NB4 (cell line): Measurements from ENCODE around the gene SIGLEC9.

Experiments
- MAX ChIP-seq: IDR thresholded peaks from 2 replicates; pipeline ENCODE4 v1.6.1; 2011; ENCODE audit warnings: low read depth, low read length
- MYC ChIP-seq: IDR thresholded peaks from 2 replicates; pipeline ENCODE4 v1.6.1; 2011; ENCODE audit warnings: low read depth, low read length
- POLR2A ChIP-seq: IDR thresholded peaks from 2 replicates; pipeline ENCODE4 v1.6.1; 2011; ENCODE audit warnings: mild to moderate bottlenecking; ENCODE audit not compliant: insufficient read length; ENCODE audit errors: extremely low read depth
- TF ChIP-seq, protein P1 (sequence below): IDR thresholded peaks from one replicate; pipeline ENCODE4 v1.5.1; 2012; ENCODE audit warnings: low read depth, low read length

DNA sequence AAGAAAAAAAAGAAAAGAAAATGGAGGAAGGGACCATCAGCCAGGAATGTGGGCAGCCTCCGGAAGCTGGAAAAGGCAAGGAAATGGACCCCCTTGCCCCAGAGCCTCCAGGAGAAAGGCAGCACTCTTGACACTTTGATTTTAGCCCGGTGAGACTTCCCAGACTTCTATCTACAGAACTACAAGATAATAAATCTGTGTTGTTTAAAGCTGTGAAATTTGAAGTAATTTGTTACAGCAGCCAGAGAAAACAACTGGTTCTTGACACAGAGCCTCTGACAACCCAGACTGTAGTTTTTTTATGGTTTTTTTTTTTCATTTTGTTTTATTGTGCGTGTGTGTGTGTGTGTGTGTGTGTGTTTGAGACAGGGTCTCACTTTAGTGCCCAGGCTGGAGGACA is 24.1 kb upstream of the SIGLEC9 start:
- TF ChIP-seq, protein P1, sequence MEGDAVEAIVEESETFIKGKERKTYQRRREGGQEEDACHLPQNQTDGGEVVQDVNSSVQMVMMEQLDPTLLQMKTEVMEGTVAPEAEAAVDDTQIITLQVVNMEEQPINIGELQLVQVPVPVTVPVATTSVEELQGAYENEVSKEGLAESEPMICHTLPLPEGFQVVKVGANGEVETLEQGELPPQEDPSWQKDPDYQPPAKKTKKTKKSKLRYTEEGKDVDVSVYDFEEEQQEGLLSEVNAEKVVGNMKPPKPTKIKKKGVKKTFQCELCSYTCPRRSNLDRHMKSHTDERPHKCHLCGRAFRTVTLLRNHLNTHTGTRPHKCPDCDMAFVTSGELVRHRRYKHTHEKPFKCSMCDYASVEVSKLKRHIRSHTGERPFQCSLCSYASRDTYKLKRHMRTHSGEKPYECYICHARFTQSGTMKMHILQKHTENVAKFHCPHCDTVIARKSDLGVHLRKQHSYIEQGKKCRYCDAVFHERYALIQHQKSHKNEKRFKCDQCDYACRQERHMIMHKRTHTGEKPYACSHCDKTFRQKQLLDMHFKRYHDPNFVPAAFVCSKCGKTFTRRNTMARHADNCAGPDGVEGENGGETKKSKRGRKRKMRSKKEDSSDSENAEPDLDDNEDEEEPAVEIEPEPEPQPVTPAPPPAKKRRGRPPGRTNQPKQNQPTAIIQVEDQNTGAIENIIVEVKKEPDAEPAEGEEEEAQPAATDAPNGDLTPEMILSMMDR = no peak
- no peak for TF ChIP-seq MYC
- no peak for TF ChIP-seq POLR2A
- TF ChIP-seq MAX = no peak
